NCI-H1092 treated with DMSO at 0.1 percent for 48 hours (cell line): ENCODE results near the gene CXCL17.

Source experiments
- DNase-seq: peaks from one replicate; lab custom pipeline; 2025; lab: John Stamatoyannopoulos, UW

CXCL17 gene

GRCh38 chr19:42397263-42398166 is 45.2 kb downstream of the CXCL17 start:
- DNase-seq: no peak

DNA sequence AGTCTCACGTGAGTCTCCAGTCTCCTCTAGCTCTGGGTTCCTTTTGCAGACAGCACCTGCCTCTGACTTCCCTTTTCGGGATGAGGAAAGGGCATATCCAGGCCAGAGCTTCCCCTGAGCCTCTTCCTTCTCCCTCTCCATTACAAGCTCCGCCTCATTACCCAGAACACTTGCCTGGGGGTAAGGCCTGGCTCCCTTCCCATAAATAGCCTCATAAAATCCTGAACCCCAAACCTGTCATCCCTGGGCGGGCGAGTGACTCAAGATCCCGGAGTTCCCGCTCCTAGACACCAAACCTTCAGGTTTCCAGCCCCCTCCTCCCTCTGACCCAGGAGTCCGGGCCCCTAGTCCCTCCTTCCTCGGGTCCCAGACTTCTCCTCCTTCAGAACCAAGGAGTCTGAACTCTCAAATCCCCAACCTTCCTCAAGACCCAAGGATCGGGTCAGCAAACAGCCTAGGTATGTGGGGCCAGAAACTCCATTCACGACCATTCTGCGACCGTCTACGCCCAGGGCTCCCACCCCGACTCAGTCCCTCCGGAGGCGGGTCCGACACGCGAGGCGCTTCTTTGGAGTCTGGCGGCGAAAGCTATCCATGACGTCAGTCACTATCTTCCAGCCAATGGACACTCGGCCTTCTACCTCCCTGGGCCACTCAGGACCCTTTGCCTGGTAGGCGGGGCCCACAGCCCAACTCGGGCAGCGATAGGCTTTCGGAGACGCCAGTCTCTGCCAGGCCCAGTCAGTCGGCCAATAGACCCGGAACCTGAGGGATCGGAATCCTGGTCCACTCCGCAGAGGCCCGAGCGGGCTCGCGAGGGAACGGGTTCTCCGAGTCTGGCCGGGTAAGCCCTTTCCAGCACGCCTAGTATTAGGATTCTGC is 46.1 kb downstream of the CXCL17 start:
- peak; percentile 95 for DNase-seq

- DNase-seq: no peak
Observed at GRCh38 chr19:42394751-42395150, 48.0 kb downstream of the CXCL17 start.

GRCh38 chr19:42392165-42392564 is 50.6 kb downstream of the CXCL17 start:
- DNase-seq: no peak

- DNase-seq: no peak
Observed at GRCh38 chr19:42389899-42390298, 52.8 kb downstream of the CXCL17 start, which contains the start of gene CNFN. CNFN (minus strand) TSS chr19:42390297; CDS start chr19:42389037, 1,260 bp downstream.

- DNase-seq: no peak
Observed at GRCh38 chr19:42388851-42389489, 53.8 kb downstream of the CXCL17 start.

- peak; percentile 68 for DNase-seq
Observed at GRCh38 chr19:42386974-42387707, 55.6 kb downstream of the CXCL17 start.

DNA sequence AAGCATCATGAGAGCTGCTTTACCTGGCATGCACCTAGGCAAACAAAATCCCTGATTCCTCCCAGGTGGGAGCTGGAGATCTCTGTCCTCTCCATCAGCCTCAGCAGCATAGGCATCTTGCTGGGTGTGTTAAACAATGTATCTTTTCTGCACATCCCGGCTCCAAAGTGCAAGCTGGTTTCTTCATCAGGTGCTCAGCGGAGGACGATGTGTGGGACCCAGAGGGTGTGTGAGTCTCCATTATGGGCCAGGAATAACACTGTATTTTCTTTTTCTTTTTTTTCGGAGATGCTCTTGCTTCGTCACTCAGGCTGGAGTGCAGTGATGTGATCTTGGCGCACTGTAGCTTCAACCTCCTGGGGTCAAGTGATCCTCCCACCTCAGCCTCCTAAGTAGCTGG is 62.6 kb downstream of the CXCL17 start:
- DNase-seq: no peak
